BE2C (cell line): ENCODE data around the gene CCDC28B.

Source experiments
- DNase-seq: peaks from one replicate; pipeline ENCODE4 v3.0.0-alpha.2; 2020
- H3K27me3 ChIP-seq: fragments of 250-450 bp; sonication (Bioruptor Pico); 2 replicates; pipeline ENCODE4 v1.5.1; 2020; ENCODE audit warnings: mild to moderate bottlenecking
- H3K36me3 ChIP-seq: fragments of 250-450 bp; sonication (Bioruptor Pico); 2 replicates; pipeline ENCODE4 v1.5.1; 2020; ENCODE audit warnings: mild to moderate bottlenecking
- H3K4me1 ChIP-seq: fragments of 250-450 bp; sonication (Bioruptor Pico); 2 replicates; pipeline ENCODE4 v1.5.1; 2020
- H3K4me3 ChIP-seq: 2 replicates; pipeline ENCODE4 v1.5.1; 2011; ENCODE audit warnings: low read depth, low read length
- H3K9me3 ChIP-seq: fragments of 250-450 bp; sonication (Bioruptor Pico); 2 replicates; pipeline ENCODE4 v1.5.1; 2020
- CTCF ChIP-seq: IDR thresholded peaks from 2 replicates; pipeline ENCODE4 v1.5.1; 2012; ENCODE audit warnings: mild to moderate bottlenecking, low read depth, low read length

CCDC28B gene

GRCh38 chr1:32170991-32171390 is 29.4 kb upstream of the CCDC28B start:
- Histone ChIP-seq H3K27me3 (no peaks in the 10 kb centered on the region), H3K36me3 (peaks cover 3% of the 10 kb centered on the region; the same call in 1 of the 2 replicates), H3K4me1 (no peaks in the 10 kb centered on the region), H3K4me3 (no peak overlapping the region), H3K9me3 (no peaks in the 10 kb centered on the region)
- DNase-seq = no peak
- no peak for TF ChIP-seq CTCF

- H3K4me3 ChIP-seq = no peak overlapping the region
- no peaks in the 10 kb centered on the region for H3K4me1 ChIP-seq
- no peak for TF ChIP-seq CTCF
- peaks cover 3% of the 10 kb centered on the region; the same call in 1 of the 2 replicates for H3K36me3 ChIP-seq
- no peaks in the 10 kb centered on the region for H3K27me3 ChIP-seq
- DNase-seq = no peak
- H3K9me3 ChIP-seq = no peaks in the 10 kb centered on the region
Observed at GRCh38 chr1:32172621-32173245, 27.7 kb upstream of the CCDC28B start.

- Histone ChIP-seq H3K4me1 (no peaks in the 10 kb centered on the region), H3K36me3 (peaks cover 8% of the 10 kb centered on the region), H3K27me3 (no peaks in the 10 kb centered on the region), H3K4me3 (peak overlapping the region; percentile 73; the same call in 1 of the 2 replicates), H3K9me3 (no peaks in the 10 kb centered on the region)
- TF ChIP-seq CTCF = no peak
- DNase-seq = no peak
Observed at GRCh38 chr1:32178380-32179192, 21.8 kb upstream of the CCDC28B start.

- no peak for DNase-seq
- Histone ChIP-seq H3K4me1 (no peaks in the 10 kb centered on the region), H3K27me3 (no peaks in the 10 kb centered on the region), H3K36me3 (peaks cover 12% of the 10 kb centered on the region), H3K9me3 (no peaks in the 10 kb centered on the region), H3K4me3 (peak overlapping the region; percentile 73)
- TF ChIP-seq CTCF = no peak
Observed at GRCh38 chr1:32179193-32179442, 21.3 kb upstream of the CCDC28B start.

- H3K27me3 ChIP-seq = no peaks in the 10 kb centered on the region
- H3K36me3 ChIP-seq = peaks cover 17% of the 10 kb centered on the region
- no peaks in the 10 kb centered on the region for H3K9me3 ChIP-seq
- DNase-seq = peak; percentile 89
- H3K4me1 ChIP-seq = no peaks in the 10 kb centered on the region
- peak within 1 kb of the TSS; percentile 73 for H3K4me3 ChIP-seq
- no peak for TF ChIP-seq CTCF
Observed at GRCh38 chr1:32179443-32180185, 20.8 kb upstream of the CCDC28B start, which contains the start of gene TXLNA. Gene TXLNA (plus strand): TSS chr1:32179675. CDS start chr1:32180346, 671 bp downstream.
